HG03354 (cell line): ENCODE results near the gene KANSL1.
"Not testable (repeated sequence)": the region's sequence is repeated elsewhere in the genome, so short reads cannot be mapped to it uniquely, and the experiment has no call there.

Experiments used
- ATAC-seq: cut with Tn5 transposase; IDR thresholded peaks from one replicate; pipeline ENCODE4 v1.9.1; 2021; ENCODE audit warnings: mild to moderate bottlenecking; ENCODE audit not compliant: unreplicated experiment, poor library complexity, severe bottlenecking

The KANSL1 gene

DNA sequence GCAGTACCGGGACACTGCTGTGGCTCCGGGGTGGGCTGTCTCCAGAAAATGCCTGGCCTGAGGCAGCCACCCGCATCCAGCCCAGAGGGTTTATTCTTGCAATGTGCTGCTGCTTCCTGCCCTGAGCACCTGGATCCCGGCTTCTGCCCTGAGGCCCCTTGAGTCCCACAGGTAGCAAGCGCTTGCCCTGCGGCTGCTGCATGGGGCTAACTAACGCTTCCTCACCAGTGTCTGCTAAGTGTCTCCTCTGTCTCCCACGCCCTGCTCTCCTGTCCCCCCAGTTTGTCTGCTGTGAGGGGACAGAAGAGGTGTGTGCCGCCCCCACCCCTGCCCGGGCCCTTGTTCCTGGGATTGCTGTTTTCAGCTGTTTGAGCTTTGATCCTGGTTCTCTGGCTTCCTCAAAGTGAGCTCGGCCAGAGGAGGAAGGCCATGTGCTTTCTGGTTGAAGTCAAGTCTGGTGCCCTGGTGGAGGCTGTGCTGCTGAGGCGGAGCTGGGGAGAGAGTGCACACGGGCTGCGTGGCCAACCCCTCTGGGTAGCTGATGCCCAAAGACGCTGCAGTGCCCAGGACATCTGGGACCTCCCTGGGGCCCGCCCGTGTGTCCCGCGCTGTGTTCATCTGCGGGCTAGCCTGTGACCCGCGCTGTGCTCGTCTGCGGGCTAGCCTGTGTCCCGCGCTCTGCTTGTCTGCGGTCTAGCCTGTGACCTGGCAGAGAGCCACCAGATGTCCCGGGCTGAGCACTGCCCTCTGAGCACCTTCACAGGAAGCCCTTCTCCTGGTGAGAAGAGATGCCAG lies 181.3 kb downstream of the KANSL1 start:
- ATAC-seq: no peak

- ATAC-seq: no peak
These were observed 182.5 kb downstream of the KANSL1 start for GRCh38 chr17:46010597-46011186.

GRCh38 chr17:46009681-46010596 lies 183.3 kb downstream of the KANSL1 start:
- ATAC-seq: no peak

DNA sequence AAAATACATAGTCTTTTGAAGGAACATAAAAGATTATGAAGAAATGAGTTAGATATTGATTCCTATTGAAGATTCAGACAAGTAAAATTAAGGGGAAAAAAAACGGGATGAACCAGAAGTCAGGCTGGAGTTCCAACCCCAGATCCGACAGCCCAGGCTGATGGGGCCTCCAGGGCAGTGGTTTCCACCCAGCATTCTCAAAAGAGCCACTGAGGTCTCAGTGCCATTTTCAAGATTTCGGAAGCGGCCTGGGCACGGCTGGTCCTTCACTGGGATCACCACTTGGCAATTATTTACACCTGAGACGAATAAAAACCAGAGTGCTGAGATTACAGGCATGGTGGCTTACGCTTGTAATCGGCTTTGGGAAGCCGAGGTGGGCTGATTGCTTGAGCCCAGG lies 184.6 kb downstream of the KANSL1 start:
- no peak for ATAC-seq

GRCh38 chr17:46007461-46007965 lies 185.7 kb downstream of the KANSL1 start:
- ATAC-seq: no peak

DNA sequence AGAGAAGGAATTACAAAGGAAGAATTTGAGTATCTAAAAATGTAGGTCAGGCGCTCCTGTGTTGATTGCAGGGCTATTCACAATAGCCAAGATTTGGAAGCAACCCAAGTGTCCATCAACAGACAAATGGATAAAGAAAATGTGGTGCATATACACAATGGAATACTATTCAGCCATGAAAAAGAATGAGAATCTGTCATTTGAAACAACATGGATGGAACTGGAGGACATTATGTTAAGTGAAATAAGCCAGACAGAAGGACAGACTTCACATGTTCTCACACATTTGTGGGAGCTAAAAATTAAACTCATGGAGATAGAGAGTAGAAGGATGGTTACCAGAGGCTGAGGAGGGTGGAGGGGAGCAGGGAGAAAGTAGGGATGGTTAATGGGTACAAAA lies 187.1 kb downstream of the KANSL1 start:
- ATAC-seq: not testable (repeated sequence)

DNA sequence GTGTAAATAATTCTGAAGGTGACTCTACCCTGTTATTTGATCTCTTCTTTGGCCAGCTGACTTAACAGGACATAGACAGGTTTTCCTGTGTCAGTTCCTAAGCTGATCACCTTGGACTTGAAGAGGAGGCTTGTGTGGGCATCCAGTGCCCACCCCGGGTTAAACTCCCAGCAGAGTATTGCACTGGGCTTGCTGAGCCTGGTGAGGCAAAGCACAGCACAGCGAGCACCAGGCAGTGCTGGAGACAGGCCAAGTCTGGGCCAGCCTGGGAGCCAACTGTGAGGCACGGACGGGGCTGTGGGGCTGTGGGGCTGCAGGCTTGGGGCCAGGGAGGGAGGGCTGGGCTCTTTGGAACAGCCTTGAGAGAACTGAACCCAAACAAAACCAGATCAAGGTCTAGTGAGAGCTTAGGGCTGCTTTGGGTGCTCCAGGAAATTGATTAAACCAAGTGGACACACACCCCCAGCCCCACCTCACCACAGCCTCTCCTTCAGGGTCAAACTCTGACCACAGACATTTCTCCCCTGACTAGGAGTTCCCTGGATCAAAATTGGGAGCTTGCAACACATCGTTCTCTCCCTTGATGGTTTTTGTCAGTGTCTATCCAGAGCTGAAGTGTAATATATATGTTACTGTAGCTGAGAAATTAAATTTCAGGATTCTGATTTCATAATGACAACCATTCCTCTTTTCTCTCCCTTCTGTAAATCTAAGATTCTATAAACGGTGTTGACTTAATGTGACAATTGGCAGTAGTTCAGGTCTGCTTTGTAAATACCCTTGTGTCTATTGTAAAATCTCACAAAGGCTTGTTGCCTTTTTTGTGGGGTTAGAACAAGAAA lies 189.1 kb downstream of the KANSL1 start:
- no peak for ATAC-seq

GRCh38 chr17:46002973-46003316 lies 190.3 kb downstream of the KANSL1 start:
- no peak for ATAC-seq

GRCh38 chr17:46002311-46002972 lies 190.8 kb downstream of the KANSL1 start:
- no peak for ATAC-seq

DNA sequence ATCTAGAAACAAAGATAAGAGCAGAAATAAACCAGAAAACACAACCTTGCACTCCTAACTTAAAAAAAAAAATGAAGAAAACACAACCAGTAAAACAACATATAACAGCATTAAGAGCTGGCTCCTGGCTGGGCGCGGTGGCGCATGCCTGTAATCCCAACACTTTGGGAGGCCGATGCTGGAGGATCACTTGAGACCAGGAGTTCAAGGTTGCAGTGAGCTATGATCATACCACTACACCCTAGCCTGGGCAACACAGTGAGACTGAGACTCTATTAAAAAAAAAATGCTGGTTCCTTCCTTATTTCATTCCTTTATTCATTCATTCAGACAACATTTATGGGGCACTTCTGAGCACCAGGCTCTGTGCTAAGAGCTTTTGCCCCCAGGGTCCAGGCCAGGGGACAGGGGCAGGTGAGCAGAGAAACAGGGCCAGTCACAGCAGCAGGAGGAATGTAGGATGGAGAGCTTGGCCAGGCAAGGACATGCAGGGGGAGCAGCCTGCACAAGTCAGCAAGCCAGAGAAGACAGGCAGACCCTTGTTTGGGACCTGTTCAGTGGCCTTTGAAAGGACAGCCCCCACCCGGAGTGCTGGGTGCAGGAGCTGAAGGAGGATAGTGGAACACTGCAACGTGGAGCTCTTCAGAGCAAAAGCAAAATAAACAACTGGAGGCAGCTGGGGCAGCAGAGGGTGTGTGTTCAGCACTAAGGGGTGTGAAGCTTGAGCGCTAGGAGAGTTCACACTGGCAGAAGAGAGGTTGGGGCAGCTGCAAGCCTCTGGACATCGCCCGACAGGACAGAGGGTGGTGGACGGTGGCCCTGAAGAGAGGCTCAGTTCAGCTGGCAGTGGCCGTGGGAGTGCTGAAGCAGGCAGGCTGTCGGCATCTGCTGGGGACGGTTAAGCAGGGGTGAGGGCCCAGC lies 191.6 kb downstream of the KANSL1 start:
- no peak for ATAC-seq

- ATAC-seq: no peak
These were observed 192.5 kb downstream of the KANSL1 start for GRCh38 chr17:46000757-46001156.

DNA sequence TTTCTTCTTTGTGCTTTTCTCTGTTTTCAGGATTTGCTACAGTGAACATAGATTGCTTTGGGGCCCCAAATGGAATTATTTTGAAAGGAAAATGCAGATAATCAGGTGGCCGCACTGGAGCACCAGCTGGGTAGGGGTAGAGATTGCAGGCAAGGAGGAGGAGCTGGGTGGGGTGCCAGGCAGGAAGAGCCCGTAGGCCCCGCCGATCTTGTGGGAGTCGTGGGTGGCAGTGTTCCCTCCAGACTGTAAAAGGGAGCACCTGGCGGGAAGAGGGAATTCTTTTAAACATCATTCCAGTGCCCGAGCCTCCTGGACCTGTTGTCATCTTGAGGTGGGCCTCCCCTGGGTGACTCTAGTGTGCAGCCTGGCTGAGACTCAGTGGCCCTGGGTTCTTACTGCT lies 192.9 kb downstream of the KANSL1 start:
- no peak for ATAC-seq

- ATAC-seq: no peak
These were observed 193.3 kb downstream of the KANSL1 start for GRCh38 chr17:45999900-46000290.

DNA sequence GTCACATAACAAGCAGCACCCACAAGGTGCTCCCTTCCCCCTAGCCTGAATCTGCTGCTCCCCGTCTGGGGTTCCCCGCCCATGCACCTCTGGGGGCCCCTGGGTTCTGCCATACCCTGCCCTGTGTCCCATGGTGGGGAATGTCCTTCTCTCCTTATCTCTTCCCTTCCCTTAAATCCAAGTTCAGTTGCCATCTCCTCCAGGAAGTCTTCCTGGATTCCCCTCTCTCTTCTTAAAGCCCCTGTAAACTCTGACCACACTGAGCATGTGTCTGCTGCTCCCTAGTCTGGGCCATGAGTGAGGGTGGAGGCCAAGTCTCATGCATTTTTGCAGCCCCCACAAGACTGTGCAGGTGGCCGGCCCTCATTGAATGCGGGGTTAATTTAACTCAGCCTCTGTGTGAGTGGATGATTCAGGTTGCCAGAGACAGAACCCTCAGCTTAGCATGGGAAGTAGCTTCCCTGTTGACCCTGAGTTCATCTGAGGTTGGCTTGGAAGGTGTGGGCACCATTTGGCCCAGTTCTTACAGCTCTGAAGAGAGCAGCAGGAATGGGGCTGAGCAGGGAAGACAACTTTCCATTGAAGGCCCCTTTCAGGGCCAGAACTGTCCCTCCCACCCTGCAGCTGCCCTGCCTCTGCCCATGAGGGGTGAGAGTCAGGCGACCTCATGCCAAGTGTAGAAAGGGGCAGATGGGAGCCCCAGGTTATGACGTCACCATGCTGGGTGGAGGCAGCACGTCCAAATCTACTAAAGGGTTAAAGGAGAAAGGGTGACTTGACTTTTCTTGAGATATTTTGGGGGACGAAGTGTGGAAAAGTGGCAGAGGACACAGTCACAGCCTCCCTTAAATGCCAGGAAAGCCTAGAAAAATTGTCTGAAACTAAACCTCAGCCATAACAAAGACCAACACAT lies 194.0 kb downstream of the KANSL1 start, which contains the start of gene STH:
Gene STH, plus strand, starts transcription at position 264 of the 913 bp plus-strand sequence. Its CDS starts 30 bp downstream, at position 294.
- ATAC-seq: no peak

DNA sequence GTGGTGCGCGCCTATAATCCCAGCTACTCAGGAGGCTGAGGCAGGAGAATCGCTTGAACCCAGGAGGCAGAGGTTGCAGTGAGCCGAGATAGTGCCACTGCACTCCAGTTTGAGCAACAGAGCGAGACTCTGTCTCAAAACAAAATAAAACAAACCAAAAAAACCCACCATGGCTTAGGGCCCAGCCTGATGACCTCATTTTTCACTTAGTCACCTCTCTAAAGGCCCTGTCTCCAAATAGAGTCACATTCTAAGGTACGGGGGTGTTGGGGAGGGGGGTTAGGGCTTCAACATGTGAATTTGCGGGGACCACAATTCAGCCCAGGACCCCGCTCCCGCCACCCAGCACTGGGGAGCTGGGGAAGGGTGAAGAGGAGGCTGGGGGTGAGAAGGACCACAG lies 195.6 kb downstream of the KANSL1 start:
- no peak for ATAC-seq

DNA sequence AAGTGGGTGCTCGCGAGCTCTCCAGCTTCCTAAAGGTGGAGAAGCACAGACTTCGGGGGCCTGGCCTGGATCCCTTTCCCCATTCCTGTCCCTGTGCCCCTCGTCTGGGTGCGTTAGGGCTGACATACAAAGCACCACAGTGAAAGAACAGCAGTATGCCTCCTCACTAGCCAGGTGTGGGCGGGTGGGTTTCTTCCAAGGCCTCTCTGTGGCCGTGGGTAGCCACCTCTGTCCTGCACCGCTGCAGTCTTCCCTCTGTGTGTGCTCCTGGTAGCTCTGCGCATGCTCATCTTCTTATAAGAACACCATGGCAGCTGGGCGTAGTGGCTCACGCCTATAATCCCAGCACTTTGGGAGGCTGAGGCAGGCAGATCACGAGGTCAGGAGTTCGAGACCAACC lies 196.1 kb downstream of the KANSL1 start:
- ATAC-seq: no peak
